Stimulated activated CD4-positive, alpha-beta T cell treated with anti-CD3 and anti-CD28 coated beads, Interleukin-2, amount 100 ng/mL, for 4 hours (primary cell): ENCODE results near the gene MATCAP1.

Source experiments
- DNase-seq: peaks from one replicate; pipeline ENCODE4 v3.0.0-alpha.2; 2020; ENCODE audit warnings: low read depth

MATCAP1 gene

GRCh38 chr16:67208154-67208896 lies 24.6 kb upstream of the MATCAP1 start:
- no peak for DNase-seq

GRCh38 chr16:67207249-67208091 lies 23.7 kb upstream of the MATCAP1 start:
- DNase-seq, result no peak

DNA sequence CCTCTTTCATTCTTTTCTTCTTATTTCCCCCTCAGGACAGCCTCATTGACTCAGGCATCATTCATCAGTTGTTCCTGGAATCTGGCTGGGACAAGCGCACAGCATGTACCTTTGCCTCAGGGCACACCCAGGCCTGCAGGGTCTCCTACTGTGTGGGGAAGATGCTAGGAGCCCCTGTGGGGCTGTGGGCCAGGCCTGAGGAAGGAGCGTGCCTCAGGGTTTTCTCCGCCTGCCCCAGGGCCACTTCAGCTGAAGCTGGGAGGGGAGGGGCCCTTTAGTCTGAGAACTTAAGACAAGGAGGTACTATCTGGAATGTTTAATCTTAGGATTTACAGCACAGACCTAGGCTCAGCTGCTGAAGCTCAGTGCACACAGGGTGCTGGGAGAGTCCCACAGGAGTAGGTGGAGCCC lies 23.1 kb upstream of the MATCAP1 start:
- DNase-seq, result no peak

GRCh38 chr16:67206129-67206837 lies 22.5 kb upstream of the MATCAP1 start:
- no peak for DNase-seq

- DNase-seq, result no peak
Observed at GRCh38 chr16:67204076-67204475, 20.3 kb upstream of the MATCAP1 start.

GRCh38 chr16:67202956-67203493 lies 19.3 kb upstream of the MATCAP1 start:
- no peak for DNase-seq

GRCh38 chr16:67202426-67202825 lies 18.7 kb upstream of the MATCAP1 start:
- no peak for DNase-seq

GRCh38 chr16:67201411-67202345 lies 17.9 kb upstream of the MATCAP1 start:
- no peak for DNase-seq

GRCh38 chr16:67200491-67200890 lies 16.7 kb upstream of the MATCAP1 start:
- no peak for DNase-seq

GRCh38 chr16:67199808-67200198 lies 16.0 kb upstream of the MATCAP1 start:
- DNase-seq, result no peak

GRCh38 chr16:67199011-67199807 lies 15.4 kb upstream of the MATCAP1 start, which contains the start of gene ELMO3:
Gene ELMO3, plus strand, starts transcription at chr16:67199131. Its CDS starts 196 bp downstream, at chr16:67199327.
- no peak for DNase-seq

DNA sequence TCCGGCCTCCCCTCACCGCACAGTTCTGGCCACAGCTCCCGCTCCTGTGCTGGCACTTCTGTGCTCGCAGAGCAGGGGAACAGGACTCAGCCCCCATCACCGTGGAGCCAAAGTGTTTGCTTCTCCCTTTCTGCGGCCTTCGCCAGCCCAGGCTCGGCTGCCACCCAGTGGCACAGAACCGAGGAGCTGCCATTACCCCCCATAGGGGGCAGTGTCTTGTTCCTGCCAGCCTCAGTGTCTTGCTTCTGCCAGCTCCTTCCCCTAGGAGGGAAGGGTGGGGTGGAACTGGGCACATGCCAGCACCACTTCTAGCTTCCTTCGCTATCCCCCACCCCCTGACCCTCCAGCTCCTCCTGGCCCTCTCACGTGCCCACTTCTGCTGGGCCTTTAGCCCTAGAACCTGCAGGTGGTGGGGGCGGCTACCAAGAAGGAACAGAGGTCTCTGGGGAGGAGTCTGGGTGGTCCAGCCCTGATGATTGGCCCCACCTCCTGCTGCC lies 14.5 kb upstream of the MATCAP1 start:
- no peak for DNase-seq

DNA sequence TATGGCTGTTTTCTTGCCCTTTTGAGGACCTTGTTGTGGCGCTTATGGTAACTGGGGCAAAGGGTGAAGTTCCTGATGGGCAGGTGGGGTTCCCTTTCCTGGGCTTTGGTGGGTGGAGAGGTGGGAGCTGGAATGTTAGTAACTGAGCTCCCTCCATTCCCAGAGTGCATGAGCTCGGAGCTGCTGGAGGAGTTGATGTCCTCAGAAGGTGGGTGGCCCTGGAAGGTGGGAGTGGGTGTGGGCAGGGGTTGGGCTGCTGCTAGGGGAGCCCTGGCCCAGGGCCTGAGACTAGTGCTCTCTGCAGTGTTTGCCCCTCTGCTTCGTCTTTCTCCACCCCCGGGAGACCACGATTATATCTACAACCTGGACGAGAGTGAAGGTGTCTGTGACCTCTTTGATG lies 13.9 kb upstream of the MATCAP1 start:
- DNase-seq, result no peak

- DNase-seq, result no peak
Observed at GRCh38 chr16:67196881-67197280, 13.1 kb upstream of the MATCAP1 start.

DNA sequence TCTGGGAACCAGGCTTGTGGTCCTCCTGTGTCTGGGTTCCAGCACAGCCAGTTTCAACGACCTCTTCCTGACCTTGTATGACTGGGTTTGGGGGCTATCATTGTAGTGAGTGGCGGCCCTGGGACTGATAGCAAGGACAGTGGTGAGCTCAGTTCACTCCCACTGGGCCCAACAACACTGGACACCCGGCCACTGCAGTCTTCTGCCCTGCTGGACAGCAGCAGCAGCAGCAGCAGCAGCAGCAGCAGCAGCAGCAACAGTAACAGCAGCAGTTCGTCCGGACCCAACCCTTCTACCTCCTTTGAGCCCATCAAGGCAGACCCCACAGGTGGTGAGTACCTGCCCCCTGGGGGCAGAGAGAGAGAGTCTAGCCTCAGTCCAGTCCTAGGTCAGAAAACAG lies 11.9 kb upstream of the MATCAP1 start:
- no peak for DNase-seq

DNA sequence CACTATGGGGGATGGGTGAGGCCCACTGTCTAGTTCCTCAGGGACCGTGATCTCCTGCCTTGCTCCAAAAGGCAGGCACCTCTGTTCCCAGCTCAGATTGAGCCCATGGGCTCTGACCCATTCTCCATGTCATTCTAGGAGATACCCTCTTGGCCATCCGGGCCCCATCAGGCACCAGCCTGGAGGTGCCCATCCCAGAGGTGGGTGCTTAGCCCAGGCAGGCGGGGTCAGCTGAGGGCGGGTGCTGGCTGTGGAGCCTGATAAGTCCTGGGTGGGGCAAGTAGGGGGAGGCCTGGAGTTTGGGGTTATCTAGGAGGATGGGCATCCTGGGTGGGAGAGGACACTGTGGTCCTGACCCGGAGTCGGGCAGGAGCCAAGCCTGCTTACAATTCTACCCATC lies 10.5 kb upstream of the MATCAP1 start:
- no peak for DNase-seq

- no peak for DNase-seq
Observed at GRCh38 chr16:67193536-67193935, 9.8 kb upstream of the MATCAP1 start.

GRCh38 chr16:67192781-67193361 lies 9.1 kb upstream of the MATCAP1 start:
- no peak for DNase-seq

GRCh38 chr16:67191995-67192681 lies 8.4 kb upstream of the MATCAP1 start, which contains the start of gene E2F4:
Gene E2F4, plus strand, starts transcription at chr16:67192155. Its CDS starts 73 bp downstream, at chr16:67192228.
- peak; percentile 78 for DNase-seq
